Esophagus squamous epithelium (tissue), 4 donors: Measurements from ENCODE around the gene VTN.

Experiments
- CTCF ChIP-seq, 6 experiments: fragments of 450-650 bp in 4 of 6; fragments of 200-600 bp in 2 of 6; sonication (generic) in 2 of 6; IDR thresholded peaks; one replicate each; pipeline ENCODE4 v1.5.1; 2016 to 2019; ENCODE audit warnings: antibody characterized with exemption in 6 of 6, mild to moderate bottlenecking in 4 of 6, moderate library complexity in 4 of 6
- POLR2A ChIP-seq, 4 donors: fragments of 450-650 bp; IDR thresholded peaks; one replicate each; pipeline ENCODE4 v1.6.1; 2017; ENCODE audit warnings: antibody characterized with exemption in 4 of 4, mild to moderate bottlenecking in 4 of 4, moderate library complexity in 3 of 4

- TF ChIP-seq CTCF (IDR thresholded peaks at IDR 0.05) (no peak), POLR2A (IDR thresholded peaks at IDR 0.05) (no peak)
These were observed 2.3 kb upstream of the VTN start for GRCh38 chr17:28372203-28372944.
